ENCODE results near the gene LRMDA.

- TF ChIP-seq CTCF (IDR thresholded peaks at IDR 0.05) = no peak
- no peak for TF ChIP-seq POLR2AphosphoS5 (IDR thresholded peaks at IDR 0.05)
- no peak for TF ChIP-seq POLR2A (IDR thresholded peaks at IDR 0.05)
These were observed 340.2 kb downstream of the LRMDA start for GRCh38 chr10:75771606-75772005.
